ENCODE measurements around the gene SDF2L1. TPM values are rescaled to one million over a fixed set of nuclear protein-coding genes. Genes with fewer than 3 reads are reported as not detected.

The SDF2L1 gene
- total and polyA plus RNA-seq, 9 of the 15 experiments (the other 6 are each of a cell fraction or from before 2014, with no cell fraction given), result 15.1 to 989 (median 124) TPM

GRCh38 chr22:21669026-21669425, 26.9 kb downstream of the SDF2L1 start:
- intact Hi-C loops (cut with micrococcal nuclease), result no loop called here
- DNase-seq (ENCODE audit: extremely low read depth in 1 of 4, low spot score in 3 of 4) (no peak), FAIRE-seq (no peak), ATAC-seq (no peak)
- H3K79me2 ChIP-seq (ENCODE audit: control insufficient read depth, insufficient read depth, low read length), result peaks cover 31% of the 10 kb centered on the region
- H3K9me1 ChIP-seq (ENCODE audit: control insufficient read depth, insufficient read depth, low read length), result peaks cover 8% of the 10 kb centered on the region
- H3K4me2 ChIP-seq (ENCODE audit: insufficient read depth, low read length), result no peak overlapping the region
- no peak overlapping the region for H2AFZ ChIP-seq (ENCODE audit: low read depth, low read length)
- no peaks in the 10 kb centered on the region for H3K27me3 ChIP-seq (ENCODE audit: control insufficient read depth in 2 of 2, insufficient read depth in 2 of 2, low read length in 2 of 2)
- H3K4me1 ChIP-seq (replicated peaks in 1 of 2; ENCODE audit: control insufficient read depth in 2 of 2, insufficient read depth in 2 of 2, low read length in 2 of 2), result peaks cover 14 to 30% of the 10 kb centered on the region in 2 experiments; a peak in 4 of 5 replicates
- in situ Hi-C loops (cut with MboI), result loop anchor here (25.0 kb wide), 1 partner anchor 1332 kb away; no protein-coding TSS in a partner anchor
- H3K4me3 ChIP-seq, result no peak overlapping the region
- BruUV-seq (replicated peaks), result no TSS peak
- no peak overlapping the region for H3K9ac ChIP-seq (ENCODE audit: insufficient read depth in 1 of 2, low read depth in 2 of 2, low read length in 2 of 2)
- WGBS (ENCODE audit: insufficient coverage, low coverage, missing lambda C conversion rate), result 89% methylated on average over 9 of the region's 9 CpGs
- POLR2A ChIA-PET, result interaction anchor here (0.6 to 8.9 kb wide), 10 partner anchors 9 to 1770 kb away, joined by 3 to 77 read pairs (median 5); partner anchors contain the start of gene SDF2L1
- H3K9me3 ChIP-seq (replicated peaks; ENCODE audit: control insufficient read depth, insufficient read depth, low read depth, low read length), result 0 out of 2 replicates have a peak, but pooled peaks cover 2% of the 10 kb centered on the region
- H3K27ac ChIP-seq (ENCODE audit: extremely low read depth, low read depth, low read length), result no peak overlapping the region
- H4K20me1 ChIP-seq (replicated peaks; ENCODE audit: control insufficient read depth, insufficient read depth, low read length), result peaks cover 10% of the 10 kb centered on the region
- CTCF ChIA-PET (ENCODE audit: low intra/inter-chr PET ratio), result no interaction called here
- H3K36me3 ChIP-seq (ENCODE audit: control insufficient read depth, insufficient read depth, low read length), result peaks cover 53% of the 10 kb centered on the region
- TF ChIP-seq MCM5 (IDR thresholded peaks at IDR 0.05; ENCODE audit: low read depth), result no peak
- no peak for TF ChIP-seq ZNF695 (CRISPR knock-in tag; IDR thresholded peaks at IDR 0.05)
- TF ChIP-seq KLF1 (tag; IDR thresholded peaks at IDR 0.05), result peak; percentile 34; the same call in 1 of the 2 replicates
- TF ChIP-seq ZNF764 (CRISPR knock-in tag; IDR thresholded peaks at IDR 0.05; ENCODE audit: low read depth), result no peak

- intact Hi-C loops (cut with micrococcal nuclease), result no loop called here
- no peaks in the 10 kb centered on the region for H3K27me3 ChIP-seq (ENCODE audit: control insufficient read depth in 2 of 2, insufficient read depth in 2 of 2, low read length in 2 of 2)
- peaks cover 19% of the 10 kb centered on the region for H3K79me2 ChIP-seq (ENCODE audit: control insufficient read depth, insufficient read depth, low read length)
- peaks cover 73% of the 10 kb centered on the region for H3K36me3 ChIP-seq (ENCODE audit: control insufficient read depth, insufficient read depth, low read length)
- no peak overlapping the region for H3K9ac ChIP-seq (ENCODE audit: insufficient read depth in 1 of 2, low read depth in 2 of 2, low read length in 2 of 2)
- H3K9me3 ChIP-seq (replicated peaks; ENCODE audit: control insufficient read depth, insufficient read depth, low read depth, low read length), result no peaks in the 10 kb centered on the region
- ATAC-seq (no peak), FAIRE-seq (no peak), DNase-seq (ENCODE audit: extremely low read depth in 1 of 4, low spot score in 3 of 4) (no peak)
- POLR2A ChIA-PET, result interaction anchor here (0.7 to 5.8 kb wide), 9 partner anchors 9 to 1533 kb away, joined by 3 to 52 read pairs (median 5); partner anchors contain the start of gene SDF2L1
- WGBS (ENCODE audit: insufficient coverage, low coverage, missing lambda C conversion rate), result 76% methylated on average over 6 of the region's 6 CpGs
- peaks cover 14% of the 10 kb centered on the region for H4K20me1 ChIP-seq (replicated peaks; ENCODE audit: control insufficient read depth, insufficient read depth, low read length)
- no TSS peak for BruUV-seq (replicated peaks)
- H3K4me3 ChIP-seq, result no peak overlapping the region
- peaks cover 8% of the 10 kb centered on the region for H3K9me1 ChIP-seq (ENCODE audit: control insufficient read depth, insufficient read depth, low read length)
- CTCF ChIA-PET (ENCODE audit: low intra/inter-chr PET ratio), result interaction anchor here (1.3 kb wide), 1 partner anchor 266 kb away, joined by 4 read pairs; no protein-coding TSS in a partner anchor
- no peak overlapping the region for H3K4me2 ChIP-seq (ENCODE audit: insufficient read depth, low read length)
- H3K27ac ChIP-seq (ENCODE audit: extremely low read depth, low read depth, low read length), result no peak overlapping the region
- H2AFZ ChIP-seq (ENCODE audit: low read depth, low read length), result no peak overlapping the region
- H3K4me1 ChIP-seq (replicated peaks in 1 of 2; ENCODE audit: control insufficient read depth in 2 of 2, insufficient read depth in 2 of 2, low read length in 2 of 2), result peaks cover 4 to 13% of the 10 kb centered on the region in 2 experiments; a peak in 4 of 5 replicates
- in situ Hi-C loops (cut with MboI), result loop anchor here (25.0 kb wide), 1 partner anchor 1335 kb away; no protein-coding TSS in a partner anchor
- TF ChIP-seq NFATC3 (IDR thresholded peaks at IDR 0.05) (no peak), ADNP (tag; IDR thresholded peaks at IDR 0.05) (no peak), SMC3 (conservative IDR thresholded peaks at IDR 0.05; ENCODE audit: insufficient read depth, low read depth, low read length) (0 out of 2 replicates have a peak, but pooled peaks have one; percentile 20), KDM2B (CRISPR knock-in tag; IDR thresholded peaks at IDR 0.05) (no peak), E2F4 (CRISPR knock-in tag; IDR thresholded peaks at IDR 0.05; ENCODE audit: low read depth) (no peak), IRF2 (CRISPR knock-in tag; IDR thresholded peaks at IDR 0.05) (no peak), MAFK (IDR thresholded peaks at IDR 0.05; ENCODE audit: low read length) (peak; percentile 24; the same call in 1 of the 2 replicates), ZC3H11A (IDR thresholded peaks at IDR 0.05; ENCODE audit: low read depth, low read length) (no peak), FOXJ3 (CRISPR knock-in tag; IDR thresholded peaks at IDR 0.05) (no peak), KDM5B (IDR thresholded peaks at IDR 0.05; ENCODE audit: insufficient replicate concordance, low read depth, low read length) (no peak), ZNF282 (CRISPR knock-in tag; IDR thresholded peaks at IDR 0.05) (no peak)
These were observed 30.1 kb downstream of the SDF2L1 start for GRCh38 chr22:21672107-21672629.
